DND-41 (cell line): ENCODE results near the gene NEDD4L.

Experiments used
- ATAC-seq: fragments of 200-7000 bp; cut with Tn5 transposase; 3 replicates; pipeline ENCODE4 v1.9.1; 2021; ENCODE audit warnings: low read depth; ENCODE audit not compliant: insufficient read depth
- DNase-seq: peaks from one replicate; pipeline ENCODE4 v3.0.0-alpha.2; 2020
- H2AFZ ChIP-seq: 2 replicates; pipeline ENCODE4 v1.6.0; 2012; ENCODE audit warnings: low read depth, low read length
- H3K27ac ChIP-seq: 2 replicates; pipeline ENCODE4 v1.5.1; 2012; ENCODE audit warnings: low read length, inconsistent platforms
- H3K27me3 ChIP-seq: fragments of 200-600 bp; sonication (generic); 2 replicates; pipeline ENCODE4 v1.6.0; 2012; ENCODE audit warnings: low read length, mild to moderate bottlenecking, inconsistent platforms; ENCODE audit not compliant: insufficient read depth, poor library complexity
- H3K36me3 ChIP-seq: 2 replicates; pipeline ENCODE4 v1.5.1; 2012; ENCODE audit warnings: low read length, inconsistent platforms; ENCODE audit not compliant: insufficient read depth
- H3K4me1 ChIP-seq: 2 replicates; pipeline ENCODE4 v1.5.1; 2012; ENCODE audit warnings: mild to moderate bottlenecking, low read length; ENCODE audit not compliant: insufficient read depth
- H3K4me2 ChIP-seq: 2 replicates; pipeline ENCODE4 v1.6.0; 2012; ENCODE audit warnings: mild to moderate bottlenecking, moderate library complexity, low read length, inconsistent platforms; ENCODE audit not compliant: insufficient read depth
- H3K4me3 ChIP-seq, 2 experiments: fragments of 200-600 bp in 1 of 2; shearing (Covaris generic) in 1 of 2; 2 replicates each; pipeline ENCODE4 v1.5.1; 2012 to 2016; ENCODE audit warnings: inconsistent platforms in 2 of 2, low read length in 2 of 2, mild to moderate bottlenecking in 2 of 2, low read depth in 1 of 2, moderate library complexity in 1 of 2
- H3K79me2 ChIP-seq: 2 replicates; pipeline ENCODE4 v1.6.0; 2012; ENCODE audit warnings: low read length, inconsistent platforms; ENCODE audit not compliant: insufficient read depth
- H3K9ac ChIP-seq: 2 replicates; pipeline ENCODE4 v1.6.0; 2012; ENCODE audit warnings: low read depth, mild to moderate bottlenecking, inconsistent platforms, low read length, moderate library complexity
- H3K9me3 ChIP-seq: 2 replicates; pipeline ENCODE4 v1.5.1; 2012; ENCODE audit warnings: low read length, moderate library complexity, mild to moderate bottlenecking, inconsistent platforms; ENCODE audit not compliant: insufficient read depth, severe bottlenecking
- H4K20me1 ChIP-seq: 2 replicates; pipeline ENCODE4 v1.6.0; 2012; ENCODE audit warnings: low read length; ENCODE audit not compliant: insufficient read depth
- CTCF ChIP-seq: IDR thresholded peaks from 2 replicates; pipeline ENCODE4 v1.5.1; 2012; ENCODE audit warnings: borderline replicate concordance, low read length, moderate library complexity, mild to moderate bottlenecking; ENCODE audit not compliant: poor library complexity, severe bottlenecking; ENCODE audit errors: extremely low read depth
- EZH2 ChIP-seq: IDR thresholded peaks from 3 replicates; pipeline ENCODE4 v1.6.1; 2012; ENCODE audit warnings: borderline replicate concordance, low read depth, mild to moderate bottlenecking, moderate library complexity, low read length, inconsistent platforms; ENCODE audit not compliant: severe bottlenecking

Gene NEDD4L

DNA sequence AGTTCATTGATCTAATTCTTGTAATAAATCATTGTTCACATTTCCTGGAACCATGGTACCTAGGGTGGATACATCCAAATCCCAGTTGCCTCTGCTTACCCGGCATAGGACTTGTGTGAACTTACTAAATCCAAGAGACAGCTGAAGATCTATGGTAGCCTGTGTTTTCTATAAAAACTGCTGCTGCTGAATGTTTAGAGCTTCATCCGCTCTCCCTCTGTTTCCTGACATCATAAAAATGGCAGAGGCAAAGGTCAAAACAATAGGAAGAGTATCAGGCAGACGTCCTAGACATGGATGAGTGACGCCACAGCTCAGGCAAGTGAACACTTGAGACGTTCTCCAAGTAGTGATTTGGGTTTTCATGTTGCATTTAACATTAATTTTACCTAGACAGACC lies 326.6 kb downstream of the NEDD4L start:
- H3K36me3 ChIP-seq, result no peaks in the 10 kb centered on the region
- H3K9ac ChIP-seq, result no peak overlapping the region
- no peak overlapping the region for H3K27ac ChIP-seq
- no peaks in the 10 kb centered on the region for H3K9me3 ChIP-seq
- no peaks in the 10 kb centered on the region for H3K79me2 ChIP-seq
- H3K4me3 ChIP-seq, result no peak overlapping the region
- H4K20me1 ChIP-seq, result no peaks in the 10 kb centered on the region
- no peak for TF ChIP-seq CTCF
- TF ChIP-seq EZH2, result no peak
- DNase-seq (no peak), ATAC-seq (no peak)
- no peaks in the 10 kb centered on the region for H3K27me3 ChIP-seq
- H2AFZ ChIP-seq, result no peak overlapping the region
- no peak overlapping the region for H3K4me2 ChIP-seq
- H3K4me1 ChIP-seq, result no peaks in the 10 kb centered on the region

- Histone ChIP-seq H3K27ac (no peak overlapping the region), H3K4me1 (no peaks in the 10 kb centered on the region), H3K79me2 (no peaks in the 10 kb centered on the region), H3K36me3 (no peaks in the 10 kb centered on the region), H4K20me1 (no peaks in the 10 kb centered on the region; the same call in 1 of the 2 replicates), H3K27me3 (no peaks in the 10 kb centered on the region), H3K9me3 (no peaks in the 10 kb centered on the region), H3K4me2 (no peak overlapping the region), H2AFZ (no peak overlapping the region), H3K4me3 (no peak overlapping the region), H3K9ac (no peak overlapping the region)
- no peak for DNase-seq
- TF ChIP-seq CTCF (no peak), EZH2 (no peak)
- ATAC-seq, result no peak
These were observed 329.5 kb downstream of the NEDD4L start for GRCh38 chr18:58373481-58373880.

DNA sequence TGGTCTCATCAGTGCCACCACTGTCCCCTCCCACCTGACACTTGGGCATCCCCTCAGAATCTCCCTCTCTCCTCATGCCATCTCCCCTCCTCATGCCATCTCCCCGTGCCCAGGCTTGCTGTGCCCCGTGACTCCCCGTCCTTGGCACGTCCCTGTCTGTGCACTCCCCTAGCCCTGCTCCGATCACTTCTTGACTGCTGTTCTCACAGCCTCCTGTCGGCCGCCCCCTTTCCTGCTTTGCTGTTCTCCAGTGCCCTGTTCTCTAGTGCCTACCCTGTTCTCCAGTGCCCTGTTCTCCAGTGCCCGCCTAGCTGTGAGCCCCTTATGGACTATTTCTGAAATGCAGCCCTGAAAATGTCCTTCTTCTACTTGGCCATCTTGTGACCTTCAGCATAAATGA lies 331.0 kb downstream of the NEDD4L start:
- no peaks in the 10 kb centered on the region for H3K27me3 ChIP-seq
- no peak overlapping the region for H3K4me3 ChIP-seq
- no peak overlapping the region for H2AFZ ChIP-seq
- no peaks in the 10 kb centered on the region for H3K4me1 ChIP-seq
- no peaks in the 10 kb centered on the region; the same call in 1 of the 2 replicates for H4K20me1 ChIP-seq
- no peak for TF ChIP-seq CTCF
- TF ChIP-seq EZH2, result no peak
- H3K9ac ChIP-seq, result no peak overlapping the region
- no peaks in the 10 kb centered on the region for H3K36me3 ChIP-seq
- no peaks in the 10 kb centered on the region for H3K79me2 ChIP-seq
- DNase-seq, result no peak
- ATAC-seq, result no peak
- no peak overlapping the region for H3K27ac ChIP-seq
- H3K4me2 ChIP-seq, result no peak overlapping the region
- H3K9me3 ChIP-seq, result no peaks in the 10 kb centered on the region
